A549 (cell line): ENCODE measurements around the gene ATG4A.

Experiments
- BHLHE40 ChIP-seq: IDR thresholded peaks from 2 replicates; pipeline ENCODE4 v1.6.1; 2012; ENCODE audit warnings: low read depth, low read length, inconsistent platforms
- CHD2 ChIP-seq: fragments of 150-350 bp; IDR thresholded peaks from 2 replicates; pipeline ENCODE4 v1.6.1; 2014; ENCODE audit warnings: low read length; ENCODE audit not compliant: partially characterized antibody
- EP300 ChIP-seq, 2 experiments: fragments of >200 bp; sonication (Bioruptor Twin); formaldehyde crosslinking; IDR thresholded peaks; 2 replicates in 1 of 2; 3 replicates in 1 of 2; pipeline ENCODE4 v1.6.1; 2016 to 2017
- HDAC2 ChIP-seq: fragments of 200-600 bp; sonication (generic); IDR thresholded peaks from 2 replicates; pipeline ENCODE4 v1.6.1; 2016
- POLR2A ChIP-seq: IDR thresholded peaks from 2 replicates; pipeline ENCODE4 v1.6.1; 2012; ENCODE audit warnings: mild to moderate bottlenecking, low read length
- RNF2 ChIP-seq: fragments of 200-600 bp; sonication (generic); IDR thresholded peaks from 2 replicates; pipeline ENCODE4 v1.6.1; 2016; ENCODE audit warnings: low read depth, mild to moderate bottlenecking, antibody characterized with exemption, moderate library complexity, borderline replicate concordance
- TF ChIP-seq, protein P1 (sequence below): fragments of >200 bp; sonication (Bioruptor Twin); formaldehyde crosslinking; IDR thresholded peaks from 3 replicates; pipeline ENCODE4 v1.5.1; 2016
- TF ChIP-seq, protein P2 (sequence below): fragments of 150-350 bp; IDR thresholded peaks from 2 replicates; pipeline ENCODE4 v1.6.1; 2014; ENCODE audit warnings: low read depth, mild to moderate bottlenecking, low read length

DNA sequence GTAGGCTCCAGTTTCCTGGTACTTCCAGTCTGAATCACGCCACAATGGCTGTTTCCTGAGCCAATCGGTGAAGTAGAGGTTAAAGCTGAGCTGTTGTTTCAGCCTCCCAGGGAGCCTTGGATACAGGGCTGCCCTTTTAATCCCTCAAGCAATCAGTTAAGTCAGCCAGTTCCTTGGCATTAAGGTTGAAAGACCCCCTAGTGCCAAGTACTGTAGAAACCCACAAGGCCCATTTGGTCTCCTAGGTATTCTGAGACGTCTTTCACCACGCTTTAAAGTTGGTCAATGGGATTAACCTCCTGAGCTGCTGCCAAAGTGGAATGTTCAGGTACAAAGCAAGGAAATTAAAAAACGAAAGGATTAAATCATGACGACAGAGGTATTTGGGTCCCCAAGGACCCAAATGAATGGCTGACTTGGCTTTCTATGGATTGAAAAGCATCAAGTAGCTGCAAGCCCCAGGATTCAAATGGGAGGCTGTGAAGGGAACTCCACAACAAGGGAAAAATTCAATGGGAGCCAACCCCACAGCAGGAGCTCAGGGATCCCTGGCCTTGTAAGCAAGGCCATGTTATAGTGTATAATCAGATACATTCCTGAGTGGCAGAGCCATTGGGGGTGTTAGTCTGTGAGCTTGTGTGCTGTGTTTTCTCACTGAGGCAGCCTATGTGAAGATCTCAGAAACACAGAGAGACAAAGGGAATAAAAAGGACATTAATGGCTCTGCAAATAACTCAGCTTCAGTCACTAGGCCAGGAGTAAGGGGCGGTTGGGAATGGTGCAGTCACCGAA, 86.0 kb downstream of the ATG4A start:
- TF ChIP-seq, protein P1, sequence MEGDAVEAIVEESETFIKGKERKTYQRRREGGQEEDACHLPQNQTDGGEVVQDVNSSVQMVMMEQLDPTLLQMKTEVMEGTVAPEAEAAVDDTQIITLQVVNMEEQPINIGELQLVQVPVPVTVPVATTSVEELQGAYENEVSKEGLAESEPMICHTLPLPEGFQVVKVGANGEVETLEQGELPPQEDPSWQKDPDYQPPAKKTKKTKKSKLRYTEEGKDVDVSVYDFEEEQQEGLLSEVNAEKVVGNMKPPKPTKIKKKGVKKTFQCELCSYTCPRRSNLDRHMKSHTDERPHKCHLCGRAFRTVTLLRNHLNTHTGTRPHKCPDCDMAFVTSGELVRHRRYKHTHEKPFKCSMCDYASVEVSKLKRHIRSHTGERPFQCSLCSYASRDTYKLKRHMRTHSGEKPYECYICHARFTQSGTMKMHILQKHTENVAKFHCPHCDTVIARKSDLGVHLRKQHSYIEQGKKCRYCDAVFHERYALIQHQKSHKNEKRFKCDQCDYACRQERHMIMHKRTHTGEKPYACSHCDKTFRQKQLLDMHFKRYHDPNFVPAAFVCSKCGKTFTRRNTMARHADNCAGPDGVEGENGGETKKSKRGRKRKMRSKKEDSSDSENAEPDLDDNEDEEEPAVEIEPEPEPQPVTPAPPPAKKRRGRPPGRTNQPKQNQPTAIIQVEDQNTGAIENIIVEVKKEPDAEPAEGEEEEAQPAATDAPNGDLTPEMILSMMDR = no peak
- TF ChIP-seq RNF2 (no peak), EP300 (IDR thresholded peaks at IDR 0.05) (no peak), HDAC2 (no peak), BHLHE40 (no peak), POLR2A (no peak), CHD2 (no peak)
- TF ChIP-seq, protein P2, sequence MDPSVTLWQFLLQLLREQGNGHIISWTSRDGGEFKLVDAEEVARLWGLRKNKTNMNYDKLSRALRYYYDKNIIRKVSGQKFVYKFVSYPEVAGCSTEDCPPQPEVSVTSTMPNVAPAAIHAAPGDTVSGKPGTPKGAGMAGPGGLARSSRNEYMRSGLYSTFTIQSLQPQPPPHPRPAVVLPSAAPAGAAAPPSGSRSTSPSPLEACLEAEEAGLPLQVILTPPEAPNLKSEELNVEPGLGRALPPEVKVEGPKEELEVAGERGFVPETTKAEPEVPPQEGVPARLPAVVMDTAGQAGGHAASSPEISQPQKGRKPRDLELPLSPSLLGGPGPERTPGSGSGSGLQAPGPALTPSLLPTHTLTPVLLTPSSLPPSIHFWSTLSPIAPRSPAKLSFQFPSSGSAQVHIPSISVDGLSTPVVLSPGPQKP = no peak
